Measurements from ENCODE around the gene NUP153.

NUP153 gene

GRCh38 chr6:17656092-17656491, 50.6 kb downstream of the NUP153 start:
- no peak for DNase-seq

- DNase-seq, result no peak
These were observed 53.4 kb downstream of the NUP153 start for GRCh38 chr6:17653198-17653882.

- no peak for DNase-seq
These were observed 55.9 kb downstream of the NUP153 start for GRCh38 chr6:17650656-17651309.

GRCh38 chr6:17648745-17649144, 58.0 kb downstream of the NUP153 start:
- no peak for DNase-seq

- no peak for DNase-seq
These were observed 66.2 kb downstream of the NUP153 start for GRCh38 chr6:17640477-17640917.

GRCh38 chr6:17638212-17638715, 68.5 kb downstream of the NUP153 start:
- no peak for DNase-seq

GRCh38 chr6:17635568-17635967, 71.2 kb downstream of the NUP153 start:
- no peak for DNase-seq

- no peak for DNase-seq
These were observed 73.1 kb downstream of the NUP153 start for GRCh38 chr6:17633465-17634188.

GRCh38 chr6:17632934-17633333, 73.8 kb downstream of the NUP153 start:
- DNase-seq, result no peak

- DNase-seq, result no peak
These were observed 76.1 kb downstream of the NUP153 start for GRCh38 chr6:17630511-17631073.

GRCh38 chr6:17629824-17630510, 76.8 kb downstream of the NUP153 start:
- DNase-seq, result no peak

GRCh38 chr6:17628873-17629272, 77.9 kb downstream of the NUP153 start:
- DNase-seq, result no peak

GRCh38 chr6:17624396-17624795, 82.3 kb downstream of the NUP153 start:
- DNase-seq, result no peak

- DNase-seq, result no peak
These were observed 84.6 kb downstream of the NUP153 start for GRCh38 chr6:17622144-17622543.

GRCh38 chr6:17621003-17621402, 85.7 kb downstream of the NUP153 start:
- DNase-seq, result no peak

GRCh38 chr6:17615794-17616193, 90.9 kb downstream of the NUP153 start:
- no peak for DNase-seq

GRCh38 chr6:17612048-17612447, 94.7 kb downstream of the NUP153 start:
- no peak for DNase-seq

- DNase-seq, result no peak
These were observed 95.9 kb downstream of the NUP153 start for GRCh38 chr6:17610835-17611234.

GRCh38 chr6:17606606-17607005, 100.1 kb downstream of the NUP153 start:
- DNase-seq, result no peak

- no peak for DNase-seq
These were observed 103.8 kb downstream of the NUP153 start for GRCh38 chr6:17602888-17603287.

GRCh38 chr6:17601386-17601703, 105.4 kb downstream of the NUP153 start:
- no peak for DNase-seq

GRCh38 chr6:17600527-17601385, 106.0 kb downstream of the NUP153 start:
- peak; percentile 42 for DNase-seq
